ENCODE results near the gene MYO18A. TPM values are rescaled to one million over a fixed set of nuclear protein-coding genes. Genes with fewer than 3 reads are reported as not detected.
"Not testable (repeated sequence)": the region's sequence is repeated elsewhere in the genome, so short reads cannot be mapped to it uniquely, and the experiment has no call there.

The MYO18A gene
- 10.6 and 10.9 TPM in 2 replicates for total RNA-seq (2014; rRNA removed; shearing (Covaris generic))
- polyA plus RNA-seq (2014; cell fraction: nucleus; rRNA removed) = 19.8 and 24.7 TPM in 2 replicates

GRCh38 chr17:29180034-29180787 is at the start of gene MYO18A:
Gene MYO18A, minus strand, starts transcription at chr17:29180398. Its CDS starts 13,458 bp downstream, at chr17:29166940.
- peak; percentile 69 for DNase-seq (ENCODE audit: extremely low read depth, low read depth)

GRCh38 chr17:29225396-29225795 is 45.2 kb upstream of the MYO18A start:
- no peak for DNase-seq (ENCODE audit: extremely low read depth, low read depth)

GRCh38 chr17:29221338-29221737 is 41.1 kb upstream of the MYO18A start:
- not testable (repeated sequence) for DNase-seq (ENCODE audit: extremely low read depth, low read depth)

- peak; percentile 75 for DNase-seq (ENCODE audit: extremely low read depth, low read depth)
These were observed 39.3 kb upstream of the MYO18A start for GRCh38 chr17:29219378-29220047.

- DNase-seq (ENCODE audit: extremely low read depth, low read depth) = no peak
These were observed 36.7 kb upstream of the MYO18A start for GRCh38 chr17:29216856-29217255.

GRCh38 chr17:29216181-29216580 is 36.0 kb upstream of the MYO18A start:
- no peak for DNase-seq (ENCODE audit: extremely low read depth, low read depth)

- no peak for DNase-seq (ENCODE audit: extremely low read depth, low read depth)
These were observed 35.5 kb upstream of the MYO18A start for GRCh38 chr17:29215717-29216116.

GRCh38 chr17:29215174-29215573 is 35.0 kb upstream of the MYO18A start:
- DNase-seq (ENCODE audit: extremely low read depth, low read depth) = no peak

GRCh38 chr17:29214215-29215146 is 34.3 kb upstream of the MYO18A start:
- DNase-seq (ENCODE audit: extremely low read depth, low read depth) = no peak

GRCh38 chr17:29212681-29213121 is 32.5 kb upstream of the MYO18A start:
- no peak for DNase-seq (ENCODE audit: extremely low read depth, low read depth)

- DNase-seq (ENCODE audit: extremely low read depth, low read depth) = no peak
These were observed 32.0 kb upstream of the MYO18A start for GRCh38 chr17:29212094-29212631.

GRCh38 chr17:29210879-29211278 is 30.7 kb upstream of the MYO18A start:
- DNase-seq (ENCODE audit: extremely low read depth, low read depth) = no peak

GRCh38 chr17:29209073-29209472 is 28.9 kb upstream of the MYO18A start:
- no peak for DNase-seq (ENCODE audit: extremely low read depth, low read depth)

- DNase-seq (ENCODE audit: extremely low read depth, low read depth) = no peak
These were observed 27.8 kb upstream of the MYO18A start for GRCh38 chr17:29207975-29208374.

GRCh38 chr17:29205047-29205446 is 24.8 kb upstream of the MYO18A start:
- no peak for DNase-seq (ENCODE audit: extremely low read depth, low read depth)

GRCh38 chr17:29204068-29204804 is 24.0 kb upstream of the MYO18A start:
- DNase-seq (ENCODE audit: extremely low read depth, low read depth) = not testable (repeated sequence)

GRCh38 chr17:29197516-29198272 is 17.5 kb upstream of the MYO18A start:
- DNase-seq (ENCODE audit: extremely low read depth, low read depth) = no peak

GRCh38 chr17:29196769-29197515 is 16.7 kb upstream of the MYO18A start:
- no peak for DNase-seq (ENCODE audit: extremely low read depth, low read depth)
